ENCODE results near the gene CCDC78. TPM values are rescaled to one million over a fixed set of nuclear protein-coding genes. Genes with fewer than 3 reads are reported as not detected.

The CCDC78 gene
- total RNA-seq, 1 experiment from 2014 or later, result 22.9 TPM

DNA sequence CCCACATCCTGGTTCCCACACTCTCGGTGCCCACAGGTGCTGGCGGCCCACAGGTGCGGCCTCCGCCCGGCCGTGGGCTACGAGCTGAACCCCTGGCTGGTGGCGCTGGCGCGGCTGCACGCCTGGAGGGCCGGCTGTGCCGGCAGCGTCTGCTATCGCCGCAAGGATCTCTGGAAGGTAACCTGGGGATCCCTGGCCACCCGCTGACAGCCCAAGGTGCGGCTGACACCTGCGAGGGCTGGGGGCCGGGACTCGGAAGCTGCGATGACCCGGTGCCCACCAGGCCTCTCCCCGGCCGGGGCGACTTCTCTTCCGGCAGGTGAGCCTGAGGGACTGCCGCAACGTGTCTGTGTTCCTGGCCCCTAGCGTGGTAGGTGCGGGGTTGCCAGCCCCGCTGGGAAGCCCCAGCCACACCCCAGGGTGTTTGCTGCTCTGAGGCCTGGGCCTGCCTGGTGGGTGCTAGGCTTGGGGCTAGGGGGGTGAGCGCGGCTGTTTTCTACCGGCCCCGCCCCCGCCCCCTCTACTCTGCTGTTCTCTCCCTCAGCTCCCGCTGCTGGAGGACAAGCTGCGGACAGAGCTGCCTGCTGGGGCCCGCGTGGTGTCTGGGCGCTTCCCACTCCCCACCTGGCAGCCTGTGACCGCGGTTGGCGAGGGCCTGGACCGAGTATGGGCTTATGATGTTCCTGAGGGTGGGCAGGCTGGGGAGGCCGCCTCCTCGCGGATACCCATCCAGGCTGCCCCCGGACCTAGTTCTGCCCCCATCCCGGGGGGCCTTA is 4.3 kb downstream of the CCDC78 start:
- Histone ChIP-seq H3K36me3 (ENCODE audit: control insufficient read depth in 1 of 2, insufficient read depth in 2 of 2, low read length in 2 of 2) (no peaks in the 10 kb centered on the region), H3K9me2 (ENCODE audit: insufficient read depth) (no peaks in the 10 kb centered on the region), H3K4me3 (replicated peaks in 1 of 2; ENCODE audit: low read depth in 1 of 2, low read length in 2 of 2) (peak overlapping the region; percentile 36 to 87), H2AFZ (ENCODE audit: low read depth, low read length, poor library complexity, severe bottlenecking) (no peak overlapping the region), H3K4me2 (ENCODE audit: low read length) (peak overlapping the region; percentile 80), H4K20me1 (ENCODE audit: insufficient read depth) (no peaks in the 10 kb centered on the region), H3K9me3 (ENCODE audit: control insufficient read depth in 1 of 2, insufficient read depth in 1 of 2, low read depth in 1 of 2, low read length in 2 of 2) (no peaks in the 10 kb centered on the region), H3K4me1 (ENCODE audit: control insufficient read depth in 1 of 2, insufficient read depth in 2 of 2, low read length in 2 of 2) (peaks cover 27 to 66% of the 10 kb centered on the region in 2 experiments), H3K27ac (ENCODE audit: low read depth, low read length) (peak overlapping the region; percentile 100), H3K79me2 (ENCODE audit: insufficient read depth, low read length) (peaks cover 13% of the 10 kb centered on the region; the same call in 1 of the 2 replicates), H3K9ac (ENCODE audit: low read length) (peak overlapping the region; percentile 98), H3K27me3 (ENCODE audit: insufficient read depth, low read length) (no peaks in the 10 kb centered on the region)
- ChIA-PET RAD21 (ENCODE audit: low non-redundant PET in 1 of 2, low total read pairs in 2 of 2, uncharacterized antibody in 2 of 2, unreplicated experiment in 2 of 2) (no interaction called here), POLR2A (interaction anchor here (0.6 to 1.4 kb wide), 5 partner anchors 9 to 367 kb away, joined by 3 to 7 read pairs (median 5); partner anchors contain the start of genes CIAO3 and MSLN), CTCF (interaction anchor here (0.5 to 2.6 kb wide), 5 partner anchors 10 to 340 kb away, joined by 3 to 11 read pairs (median 10); partner anchors contain the start of gene MSLN)
- BruUV-seq (replicated peaks), result TSS peak; percentile 30
- intact Hi-C loops (cut with micrococcal nuclease), result no loop called here
- DNase-seq (ENCODE audit: low read depth, low spot score) (no peak), ATAC-seq (no peak)
- no peak for TF ChIP-seq EZH2phosphoT487 (IDR thresholded peaks at IDR 0.05; ENCODE audit: borderline replicate concordance)
- TF ChIP-seq, protein P1, sequence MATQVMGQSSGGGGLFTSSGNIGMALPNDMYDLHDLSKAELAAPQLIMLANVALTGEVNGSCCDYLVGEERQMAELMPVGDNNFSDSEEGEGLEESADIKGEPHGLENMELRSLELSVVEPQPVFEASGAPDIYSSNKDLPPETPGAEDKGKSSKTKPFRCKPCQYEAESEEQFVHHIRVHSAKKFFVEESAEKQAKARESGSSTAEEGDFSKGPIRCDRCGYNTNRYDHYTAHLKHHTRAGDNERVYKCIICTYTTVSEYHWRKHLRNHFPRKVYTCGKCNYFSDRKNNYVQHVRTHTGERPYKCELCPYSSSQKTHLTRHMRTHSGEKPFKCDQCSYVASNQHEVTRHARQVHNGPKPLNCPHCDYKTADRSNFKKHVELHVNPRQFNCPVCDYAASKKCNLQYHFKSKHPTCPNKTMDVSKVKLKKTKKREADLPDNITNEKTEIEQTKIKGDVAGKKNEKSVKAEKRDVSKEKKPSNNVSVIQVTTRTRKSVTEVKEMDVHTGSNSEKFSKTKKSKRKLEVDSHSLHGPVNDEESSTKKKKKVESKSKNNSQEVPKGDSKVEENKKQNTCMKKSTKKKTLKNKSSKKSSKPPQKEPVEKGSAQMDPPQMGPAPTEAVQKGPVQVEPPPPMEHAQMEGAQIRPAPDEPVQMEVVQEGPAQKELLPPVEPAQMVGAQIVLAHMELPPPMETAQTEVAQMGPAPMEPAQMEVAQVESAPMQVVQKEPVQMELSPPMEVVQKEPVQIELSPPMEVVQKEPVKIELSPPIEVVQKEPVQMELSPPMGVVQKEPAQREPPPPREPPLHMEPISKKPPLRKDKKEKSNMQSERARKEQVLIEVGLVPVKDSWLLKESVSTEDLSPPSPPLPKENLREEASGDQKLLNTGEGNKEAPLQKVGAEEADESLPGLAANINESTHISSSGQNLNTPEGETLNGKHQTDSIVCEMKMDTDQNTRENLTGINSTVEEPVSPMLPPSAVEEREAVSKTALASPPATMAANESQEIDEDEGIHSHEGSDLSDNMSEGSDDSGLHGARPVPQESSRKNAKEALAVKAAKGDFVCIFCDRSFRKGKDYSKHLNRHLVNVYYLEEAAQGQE (IDR thresholded peaks at IDR 0.05; ENCODE audit: low read depth), result no peak
- TF ChIP-seq ELF1 (IDR thresholded peaks at IDR 0.05; ENCODE audit: borderline replicate concordance, low read depth), result no peak
- TF ChIP-seq, protein P2, sequence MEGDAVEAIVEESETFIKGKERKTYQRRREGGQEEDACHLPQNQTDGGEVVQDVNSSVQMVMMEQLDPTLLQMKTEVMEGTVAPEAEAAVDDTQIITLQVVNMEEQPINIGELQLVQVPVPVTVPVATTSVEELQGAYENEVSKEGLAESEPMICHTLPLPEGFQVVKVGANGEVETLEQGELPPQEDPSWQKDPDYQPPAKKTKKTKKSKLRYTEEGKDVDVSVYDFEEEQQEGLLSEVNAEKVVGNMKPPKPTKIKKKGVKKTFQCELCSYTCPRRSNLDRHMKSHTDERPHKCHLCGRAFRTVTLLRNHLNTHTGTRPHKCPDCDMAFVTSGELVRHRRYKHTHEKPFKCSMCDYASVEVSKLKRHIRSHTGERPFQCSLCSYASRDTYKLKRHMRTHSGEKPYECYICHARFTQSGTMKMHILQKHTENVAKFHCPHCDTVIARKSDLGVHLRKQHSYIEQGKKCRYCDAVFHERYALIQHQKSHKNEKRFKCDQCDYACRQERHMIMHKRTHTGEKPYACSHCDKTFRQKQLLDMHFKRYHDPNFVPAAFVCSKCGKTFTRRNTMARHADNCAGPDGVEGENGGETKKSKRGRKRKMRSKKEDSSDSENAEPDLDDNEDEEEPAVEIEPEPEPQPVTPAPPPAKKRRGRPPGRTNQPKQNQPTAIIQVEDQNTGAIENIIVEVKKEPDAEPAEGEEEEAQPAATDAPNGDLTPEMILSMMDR (IDR thresholded peaks at IDR 0.05 in 2 of 3, conservative IDR thresholded peaks at IDR 0.05 in 1 of 3; ENCODE audit: borderline replicate concordance in 1 of 3, insufficient read depth in 1 of 3, low read depth in 2 of 3, low read length in 2 of 3), result no peak
- TF ChIP-seq, protein P3, sequence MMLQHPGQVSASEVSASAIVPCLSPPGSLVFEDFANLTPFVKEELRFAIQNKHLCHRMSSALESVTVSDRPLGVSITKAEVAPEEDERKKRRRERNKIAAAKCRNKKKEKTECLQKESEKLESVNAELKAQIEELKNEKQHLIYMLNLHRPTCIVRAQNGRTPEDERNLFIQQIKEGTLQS (IDR thresholded peaks at IDR 0.05), result no peak
- TF ChIP-seq POLR2A (IDR thresholded peaks at IDR 0.05; ENCODE audit: borderline replicate concordance, extremely low read depth, insufficient read depth, insufficient read length), result no peak
- no peak for TF ChIP-seq TCF7L2 (IDR thresholded peaks at IDR 0.05; ENCODE audit: borderline replicate concordance, extremely low read depth, insufficient read depth, insufficient read length)
- TF ChIP-seq EGR1 (IDR thresholded peaks at IDR 0.05; ENCODE audit: low read depth), result no peak
- TF ChIP-seq CEBPB (IDR thresholded peaks at IDR 0.05; ENCODE audit: low read depth), result no peak
- TF ChIP-seq ZFX (IDR thresholded peaks at IDR 0.05), result no peak
- TF ChIP-seq POLR2AphosphoS5 (IDR thresholded peaks at IDR 0.05; ENCODE audit: low read depth, low read length), result no peak
- TF ChIP-seq YY1 (IDR thresholded peaks at IDR 0.05; ENCODE audit: extremely low read depth, insufficient replicate concordance, low read depth, low read length), result no peak
- no peak for TF ChIP-seq ZNF274 (IDR thresholded peaks at IDR 0.05; ENCODE audit: low read depth, low read length)
- TF ChIP-seq CBX3 (IDR thresholded peaks at IDR 0.05; ENCODE audit: low read depth), result no peak
- no peak for TF ChIP-seq SRF (IDR thresholded peaks at IDR 0.05; ENCODE audit: low read depth)
- no peak for TF ChIP-seq RAD21 (IDR thresholded peaks at IDR 0.05; ENCODE audit: low read depth)
- no peak for TF ChIP-seq SP1 (IDR thresholded peaks at IDR 0.05; ENCODE audit: low read depth)
- TF ChIP-seq, protein P4, sequence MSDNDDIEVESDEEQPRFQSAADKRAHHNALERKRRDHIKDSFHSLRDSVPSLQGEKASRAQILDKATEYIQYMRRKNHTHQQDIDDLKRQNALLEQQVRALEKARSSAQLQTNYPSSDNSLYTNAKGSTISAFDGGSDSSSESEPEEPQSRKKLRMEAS (IDR thresholded peaks at IDR 0.05), result no peak

Measured in HCT116 (cell line).